Natural killer cell treated with Interleukin-12 subunit alpha and Interleukin-12 subunit beta and Interleukin-15 and Interleukin-18, amount 100 ng/mL, for 72 hours (primary cell): Measurements from ENCODE around the gene TRIP6. TPM values are rescaled to one million over a fixed set of nuclear protein-coding genes. Genes with fewer than 3 reads are reported as not detected.
A peak's percentile ranks its signal among the peaks of the same experiment; 100 is the strongest.
"Not testable (repeated sequence)": the region's sequence is repeated elsewhere in the genome, so short reads cannot be mapped to it uniquely, and the experiment has no call there.

Experiments
- ATAC-seq, 2 donors: fragments of 150-1000 bp; cut with Tn5 transposase in 1 of 2; sonication (Bioruptor Pico), chemical (Tn5 transposase) in 1 of 2; 2 replicates each; pipeline ENCODE4 v1.10.0; 2021
- DNase-seq: peaks from one replicate; pipeline ENCODE4 v3.0.0; 2022; ENCODE audit warnings: low spot score
- H3K27ac Mint-ChIP-seq, 2 donors: 1 replicate in 1 of 2; 2 replicates in 1 of 2; pipeline ENCODE4 v1.8.0; 2022; ENCODE audit warnings: mixed read lengths in 2 of 2, mild to moderate bottlenecking in 1 of 2, moderate library complexity in 1 of 2
- H3K27me3 Mint-ChIP-seq, 2 donors: 1 replicate in 1 of 2; 2 replicates in 1 of 2; pipeline ENCODE4 v1.8.0; 2022; ENCODE audit warnings: mixed read lengths in 2 of 2
- H3K36me3 Mint-ChIP-seq: one replicate; pipeline ENCODE4 v1.8.0; 2022; ENCODE audit warnings: mixed read lengths
- H3K4me1 Mint-ChIP-seq, 2 donors: 1 replicate in 1 of 2; 2 replicates in 1 of 2; pipeline ENCODE4 v1.8.0; 2022; ENCODE audit warnings: low read depth in 2 of 2, mixed read lengths in 2 of 2, mild to moderate bottlenecking in 1 of 2
- H3K4me3 Mint-ChIP-seq: one replicate; pipeline ENCODE4 v1.8.0; 2022; ENCODE audit warnings: mixed read lengths
- H3K9me3 Mint-ChIP-seq: 2 replicates; pipeline ENCODE4 v1.8.0; 2022; ENCODE audit warnings: mixed read lengths
- total RNA-seq, 2 donors: library from RNA; stranded (reverse); gene quantifications; one replicate each; pipeline ENCODE4 v1.2.3, GENCODE V29; 2022

The TRIP6 gene
- total RNA-seq, 2 donors from 2014 or later = 2.7 to 7.4 TPM

GRCh38 chr7:100854146-100854895 lies 12.9 kb upstream of the TRIP6 start:
- ATAC-seq (no peak), DNase-seq (no peak)
- peak overlapping the region in 1 of 2 donors; percentile 19 for H3K27ac Mint-ChIP-seq
- no peaks in the 10 kb centered on the region for H3K9me3 Mint-ChIP-seq
- peaks cover 17 to 18% of the 10 kb centered on the region in 2 donors for H3K4me1 Mint-ChIP-seq
- peak overlapping the region; percentile 94 for H3K4me3 Mint-ChIP-seq
- no peaks in the 10 kb centered on the region for H3K27me3 Mint-ChIP-seq
- no peaks in the 10 kb centered on the region for H3K36me3 Mint-ChIP-seq

GRCh38 chr7:100854899-100855298 lies 12.3 kb upstream of the TRIP6 start:
- not testable (repeated sequence) for H3K9me3 Mint-ChIP-seq, H3K27me3 Mint-ChIP-seq, ATAC-seq, H3K4me3 Mint-ChIP-seq, H3K36me3 Mint-ChIP-seq, H3K27ac Mint-ChIP-seq, DNase-seq
- H3K4me1 Mint-ChIP-seq = peaks cover 17 to 18% of the 10 kb centered on the region in 2 donors

GRCh38 chr7:100855515-100855914 lies 11.7 kb upstream of the TRIP6 start:
- no peaks in the 10 kb centered on the region for H3K9me3 Mint-ChIP-seq
- no peaks in the 10 kb centered on the region for H3K36me3 Mint-ChIP-seq
- DNase-seq (no peak), ATAC-seq (no peak)
- no peaks in the 10 kb centered on the region for H3K27me3 Mint-ChIP-seq
- H3K4me1 Mint-ChIP-seq = peaks cover 17 to 18% of the 10 kb centered on the region in 2 donors
- H3K27ac Mint-ChIP-seq = no peak overlapping the region
- no peak overlapping the region for H3K4me3 Mint-ChIP-seq

GRCh38 chr7:100856871-100857282 lies 10.3 kb upstream of the TRIP6 start:
- Mint-ChIP-seq H3K27me3 (no peaks in the 10 kb centered on the region), H3K36me3 (no peaks in the 10 kb centered on the region), H3K4me3 (no peak overlapping the region), H3K27ac (no peak overlapping the region), H3K4me1 (peaks cover 13 to 14% of the 10 kb centered on the region in 2 donors), H3K9me3 (no peaks in the 10 kb centered on the region)
- DNase-seq = no peak
- ATAC-seq = no peak

GRCh38 chr7:100859856-100860255 lies 7.3 kb upstream of the TRIP6 start:
- Mint-ChIP-seq H3K4me3 (no peak overlapping the region), H3K36me3 (peaks cover 5% of the 10 kb centered on the region), H3K27me3 (no peaks in the 10 kb centered on the region), H3K27ac (no peak overlapping the region), H3K9me3 (no peaks in the 10 kb centered on the region), H3K4me1 (peaks cover 5 to 9% of the 10 kb centered on the region in 2 donors)
- DNase-seq = no peak
- no peak for ATAC-seq

- H3K36me3 Mint-ChIP-seq = peaks cover 5% of the 10 kb centered on the region
- peaks cover 4 to 5% of the 10 kb centered on the region in 2 donors for H3K4me1 Mint-ChIP-seq
Measured at GRCh38 chr7:100860702-100861615, 6.2 kb upstream of the TRIP6 start.

GRCh38 chr7:100861616-100861985 lies 5.6 kb upstream of the TRIP6 start:
- H3K9me3 Mint-ChIP-seq = no peaks in the 10 kb centered on the region
- H3K4me3 Mint-ChIP-seq = no peak overlapping the region
- ATAC-seq (no peak), DNase-seq (no peak)
- no peaks in the 10 kb centered on the region for H3K27me3 Mint-ChIP-seq
- peaks cover 4 to 5% of the 10 kb centered on the region in 2 donors for H3K4me1 Mint-ChIP-seq
- peaks cover 5% of the 10 kb centered on the region for H3K36me3 Mint-ChIP-seq
- H3K27ac Mint-ChIP-seq = no peak overlapping the region

More at GRCh38 chr7:100860702-100861615, 6.2 kb upstream of the TRIP6 start:
- Mint-ChIP-seq H3K27ac (no peak overlapping the region), H3K9me3 (no peaks in the 10 kb centered on the region), H3K4me3 (no peak overlapping the region), H3K27me3 (no peaks in the 10 kb centered on the region)
- ATAC-seq (no peak), DNase-seq (no peak)

GRCh38 chr7:100863406-100863950 lies 3.7 kb upstream of the TRIP6 start:
- Mint-ChIP-seq H3K36me3 (peaks cover 5% of the 10 kb centered on the region), H3K4me3 (no peak overlapping the region), H3K4me1 (peaks cover 4 to 5% of the 10 kb centered on the region in 2 donors), H3K9me3 (no peaks in the 10 kb centered on the region), H3K27me3 (peaks cover 0 to 2% of the 10 kb centered on the region in 2 donors), H3K27ac (no peak overlapping the region)
- DNase-seq = no peak
- no peak for ATAC-seq

- no peak for ATAC-seq
- Mint-ChIP-seq H3K4me3 (no peak overlapping the region), H3K9me3 (no peaks in the 10 kb centered on the region), H3K36me3 (peaks cover 5% of the 10 kb centered on the region), H3K27me3 (peaks cover 0 to 2% of the 10 kb centered on the region in 2 donors), H3K27ac (no peak overlapping the region), H3K4me1 (peaks cover 4 to 5% of the 10 kb centered on the region in 2 donors)
- no peak for DNase-seq
Measured at GRCh38 chr7:100864263-100864845, 2.8 kb upstream of the TRIP6 start.

GRCh38 chr7:100865372-100865911 lies 1.7 kb upstream of the TRIP6 start:
- Mint-ChIP-seq H3K9me3 (no peaks in the 10 kb centered on the region), H3K4me3 (no peak overlapping the region), H3K36me3 (peaks cover 5% of the 10 kb centered on the region), H3K4me1 (peaks cover 4 to 5% of the 10 kb centered on the region in 2 donors), H3K27me3 (peaks cover 0 to 2% of the 10 kb centered on the region in 2 donors), H3K27ac (no peak overlapping the region)
- ATAC-seq (no peak), DNase-seq (no peak)

- no peak for DNase-seq
- no peak overlapping the region for H3K4me3 Mint-ChIP-seq
- H3K27ac Mint-ChIP-seq = no peak overlapping the region
- H3K9me3 Mint-ChIP-seq = no peaks in the 10 kb centered on the region
- peaks cover 0 to 2% of the 10 kb centered on the region in 2 donors for H3K27me3 Mint-ChIP-seq
- no peak for ATAC-seq
- peaks cover 5% of the 10 kb centered on the region for H3K36me3 Mint-ChIP-seq
- H3K4me1 Mint-ChIP-seq = peaks cover 4 to 5% of the 10 kb centered on the region in 2 donors
Measured at GRCh38 chr7:100865938-100866728, 1.1 kb upstream of the TRIP6 start.

- Mint-ChIP-seq H3K9me3 (no peaks in the 10 kb centered on the region), H3K4me1 (peaks cover 4 to 5% of the 10 kb centered on the region in 2 donors), H3K4me3 (peak overlapping the region; percentile 65), H3K27me3 (peaks cover 0 to 2% of the 10 kb centered on the region in 2 donors), H3K27ac (peak overlapping the region in 1 of 2 donors; percentile 33), H3K36me3 (peaks cover 5% of the 10 kb centered on the region)
- ATAC-seq (no peak), DNase-seq (no peak)
Measured at GRCh38 chr7:100866729-100867039, 503 bp upstream of the TRIP6 start.
